ENCODE measurements around the gene CAMSAP1.

CAMSAP1 gene

DNA sequence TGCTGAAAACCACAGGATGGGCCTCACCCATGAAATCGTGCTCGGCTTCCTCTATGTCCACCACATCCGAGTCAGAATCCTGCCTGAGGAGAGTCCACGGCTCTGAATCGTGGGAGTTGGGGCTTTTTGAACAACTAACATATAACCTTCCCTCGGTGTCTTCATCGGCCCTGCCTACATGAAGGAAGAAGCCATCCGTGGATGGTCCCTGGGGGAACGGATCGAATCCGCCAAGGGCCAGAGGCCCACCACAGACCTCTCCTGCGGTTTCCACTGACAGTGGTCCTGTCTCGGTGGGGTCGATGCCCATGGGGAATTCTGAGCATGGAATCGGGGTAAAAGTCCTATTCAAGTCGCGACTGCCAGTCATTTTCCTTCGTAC lies 85.0 kb downstream of the CAMSAP1 start:
- H3K4me3 ChIP-seq (ENCODE audit: low read depth, low read length): no peak overlapping the region
- in situ Hi-C loops (cut with HindIII; ENCODE audit: low sequenced_read_pairs): no loop called here
- no peak for DNase-seq (ENCODE audit: low read depth, low spot score)
- TF ChIP-seq CTCF (IDR thresholded peaks at IDR 0.05; ENCODE audit: low read depth, low read length): no peak

DNA sequence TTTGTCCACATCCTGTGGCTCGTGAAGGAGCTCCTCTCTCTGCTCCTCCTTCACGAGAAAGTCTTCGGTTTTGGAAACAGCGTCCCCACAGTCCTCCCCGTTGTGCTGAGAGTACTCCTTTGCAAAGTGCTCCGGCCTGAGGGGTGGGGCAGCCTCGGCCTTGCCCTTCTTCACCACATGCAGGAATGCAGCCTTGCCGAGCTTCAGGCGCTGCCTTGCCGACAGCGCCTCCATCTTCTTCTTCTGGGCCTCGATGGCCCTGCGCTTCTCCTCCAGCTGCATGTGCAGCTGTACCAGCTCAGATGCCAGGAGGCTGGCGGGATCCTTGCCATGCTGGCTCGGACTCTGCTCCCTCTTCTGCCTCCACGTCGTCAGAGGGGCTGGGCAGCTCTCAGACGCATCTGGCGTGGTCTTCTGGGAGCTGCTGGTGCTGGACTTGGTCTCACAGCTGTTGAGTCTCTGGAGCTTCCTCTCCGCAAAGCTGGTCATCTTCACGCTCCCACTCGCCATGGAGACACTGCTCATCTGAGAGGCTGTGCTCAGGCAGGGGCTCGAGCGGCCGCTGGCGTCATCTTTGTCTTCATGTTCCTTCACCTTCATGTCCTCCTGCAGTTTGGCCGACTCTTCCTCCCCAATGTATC lies 85.5 kb downstream of the CAMSAP1 start:
- TF ChIP-seq CTCF (IDR thresholded peaks at IDR 0.05; ENCODE audit: low read depth, low read length): no peak
- no peak overlapping the region for H3K4me3 ChIP-seq (ENCODE audit: low read depth, low read length)
- no peak for DNase-seq (ENCODE audit: low read depth, low spot score)
- in situ Hi-C loops (cut with HindIII; ENCODE audit: low sequenced_read_pairs): no loop called here

GRCh38 chr9:135821116-135821515 lies 86.2 kb downstream of the CAMSAP1 start:
- DNase-seq (ENCODE audit: low read depth, low spot score): no peak
- in situ Hi-C loops (cut with HindIII; ENCODE audit: low sequenced_read_pairs): no loop called here
- no peak for TF ChIP-seq CTCF (IDR thresholded peaks at IDR 0.05; ENCODE audit: low read depth, low read length)
- no peak overlapping the region for H3K4me3 ChIP-seq (ENCODE audit: low read depth, low read length)

- TF ChIP-seq CTCF (IDR thresholded peaks at IDR 0.05; ENCODE audit: low read depth, low read length): no peak
- H3K4me3 ChIP-seq (ENCODE audit: low read depth, low read length): no peak overlapping the region
- no peak for DNase-seq (ENCODE audit: low read depth, low spot score)
- in situ Hi-C loops (cut with HindIII; ENCODE audit: low sequenced_read_pairs): no loop called here
Observed at GRCh38 chr9:135820661-135821060, 86.7 kb downstream of the CAMSAP1 start.

GRCh38 chr9:135819905-135820304 lies 87.4 kb downstream of the CAMSAP1 start:
- DNase-seq (ENCODE audit: low read depth, low spot score): no peak
- in situ Hi-C loops (cut with HindIII; ENCODE audit: low sequenced_read_pairs): no loop called here
- no peak for TF ChIP-seq CTCF (IDR thresholded peaks at IDR 0.05; ENCODE audit: low read depth, low read length)
- no peak overlapping the region for H3K4me3 ChIP-seq (ENCODE audit: low read depth, low read length)

- in situ Hi-C loops (cut with HindIII; ENCODE audit: low sequenced_read_pairs): no loop called here
- no peak for DNase-seq (ENCODE audit: low read depth, low spot score)
- H3K4me3 ChIP-seq (ENCODE audit: low read depth, low read length): no peak overlapping the region
- TF ChIP-seq CTCF (IDR thresholded peaks at IDR 0.05; ENCODE audit: low read depth, low read length): no peak
Observed at GRCh38 chr9:135818718-135819475, 88.4 kb downstream of the CAMSAP1 start.
